ENCODE measurements around the gene MYRIP. TPM values are rescaled to one million over a fixed set of nuclear protein-coding genes. Genes with fewer than 3 reads are reported as not detected.
A peak's percentile ranks its signal among the peaks of the same experiment; 100 is the strongest.

Gene MYRIP
- total and polyA plus RNA-seq, 4 donors = 0.98 to 11.7 (median 6.8) TPM

DNA sequence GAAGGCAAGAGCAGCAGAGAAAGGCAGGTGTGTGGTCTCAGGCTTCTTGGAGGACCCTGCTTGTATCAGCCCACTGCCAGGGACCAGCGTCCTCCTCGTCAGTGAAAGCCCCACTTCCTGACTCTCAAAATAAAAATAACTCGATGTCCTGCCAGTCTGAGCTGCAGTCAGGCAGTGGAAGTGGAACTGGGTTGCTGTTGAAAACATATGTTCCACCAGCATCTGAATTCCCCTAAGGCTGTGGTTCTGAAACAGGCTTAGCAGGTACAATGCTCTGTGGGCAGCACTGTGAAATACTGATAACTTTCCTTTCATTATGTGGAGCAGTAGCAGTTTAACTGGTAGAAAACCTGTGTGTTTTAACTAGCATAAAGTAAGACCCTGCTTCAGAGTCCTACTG, 378.5 kb downstream of the MYRIP start:
- Histone ChIP-seq H3K4me3 (ENCODE audit: low read depth in 1 of 3, low read length in 3 of 3) (no peak overlapping the region), H3K9me3 (ENCODE audit: control insufficient read depth in 4 of 4, low read length in 3 of 4) (no peaks in the 10 kb centered on the region), H3K9ac (ENCODE audit: low read depth in 1 of 2, low read length in 2 of 2) (no peak overlapping the region), H3K27me3 (ENCODE audit: control insufficient read depth in 4 of 4, insufficient read depth in 4 of 4, low read length in 3 of 4) (no peaks in the 10 kb centered on the region), H3K4me1 (ENCODE audit: control insufficient read depth in 4 of 4, insufficient read depth in 4 of 4, low read length in 3 of 4) (no peaks in the 10 kb centered on the region), H3K36me3 (ENCODE audit: control insufficient read depth in 4 of 4, insufficient read depth in 3 of 4, low read depth in 1 of 4, low read length in 3 of 4) (peaks cover 2 to 18% (median 14%) of the 10 kb centered on the region in 4 donors), H3K27ac (ENCODE audit: low read depth in 1 of 2, low read length in 2 of 2) (no peak overlapping the region)
- DNase-seq (ENCODE audit: low spot score) = no peak
- 64% methylated on average over 3 of the region's 3 CpGs for WGBS
- TF ChIP-seq HNF4G (IDR thresholded peaks at IDR 0.05) (no peak), FOXA2 (IDR thresholded peaks at IDR 0.05) (no peak), CTCF (IDR thresholded peaks at IDR 0.05; ENCODE audit: low read depth, low read length, missing input control) (no peak), HNF4A (conservative IDR thresholded peaks at IDR 0.05) (no peak), SP1 (IDR thresholded peaks at IDR 0.05) (no peak), RXRA (IDR thresholded peaks at IDR 0.05) (no peak), NR2F2 (IDR thresholded peaks at IDR 0.05) (no peak)
- TF ChIP-seq, protein P1, sequence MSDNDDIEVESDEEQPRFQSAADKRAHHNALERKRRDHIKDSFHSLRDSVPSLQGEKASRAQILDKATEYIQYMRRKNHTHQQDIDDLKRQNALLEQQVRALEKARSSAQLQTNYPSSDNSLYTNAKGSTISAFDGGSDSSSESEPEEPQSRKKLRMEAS (IDR thresholded peaks at IDR 0.05) = no peak

GRCh38 chr3:40189118-40189517, 379.7 kb downstream of the MYRIP start:
- H3K4me3 ChIP-seq (ENCODE audit: low read depth in 1 of 3, low read length in 3 of 3) = no peak overlapping the region
- H3K36me3 ChIP-seq (ENCODE audit: control insufficient read depth in 4 of 4, insufficient read depth in 3 of 4, low read depth in 1 of 4, low read length in 3 of 4) = peaks cover 2 to 13% (median 11%) of the 10 kb centered on the region in 4 donors
- peak; percentile 13 for DNase-seq (ENCODE audit: low spot score)
- no peak overlapping the region for H3K9ac ChIP-seq (ENCODE audit: low read depth in 1 of 2, low read length in 2 of 2)
- H3K9me3 ChIP-seq (ENCODE audit: control insufficient read depth in 4 of 4, low read length in 3 of 4) = no peaks in the 10 kb centered on the region
- H3K27ac ChIP-seq (ENCODE audit: low read depth in 1 of 2, low read length in 2 of 2) = no peak overlapping the region
- 92% methylated on average over 3 of the region's 3 CpGs for WGBS
- no peak for TF ChIP-seq EGR1 (IDR thresholded peaks at IDR 0.05; ENCODE audit: low read depth in 2 of 2)
- no peak for TF ChIP-seq ATF3 (IDR thresholded peaks at IDR 0.05)
- no peak for TF ChIP-seq FOXA1 (IDR thresholded peaks at IDR 0.05)
- TF ChIP-seq, protein P1 (IDR thresholded peaks at IDR 0.05) = no peak
- no peak for TF ChIP-seq FOXA2 (IDR thresholded peaks at IDR 0.05)
- TF ChIP-seq TAF1 (conservative IDR thresholded peaks at IDR 0.05) = no peak
- TF ChIP-seq, protein P2, sequence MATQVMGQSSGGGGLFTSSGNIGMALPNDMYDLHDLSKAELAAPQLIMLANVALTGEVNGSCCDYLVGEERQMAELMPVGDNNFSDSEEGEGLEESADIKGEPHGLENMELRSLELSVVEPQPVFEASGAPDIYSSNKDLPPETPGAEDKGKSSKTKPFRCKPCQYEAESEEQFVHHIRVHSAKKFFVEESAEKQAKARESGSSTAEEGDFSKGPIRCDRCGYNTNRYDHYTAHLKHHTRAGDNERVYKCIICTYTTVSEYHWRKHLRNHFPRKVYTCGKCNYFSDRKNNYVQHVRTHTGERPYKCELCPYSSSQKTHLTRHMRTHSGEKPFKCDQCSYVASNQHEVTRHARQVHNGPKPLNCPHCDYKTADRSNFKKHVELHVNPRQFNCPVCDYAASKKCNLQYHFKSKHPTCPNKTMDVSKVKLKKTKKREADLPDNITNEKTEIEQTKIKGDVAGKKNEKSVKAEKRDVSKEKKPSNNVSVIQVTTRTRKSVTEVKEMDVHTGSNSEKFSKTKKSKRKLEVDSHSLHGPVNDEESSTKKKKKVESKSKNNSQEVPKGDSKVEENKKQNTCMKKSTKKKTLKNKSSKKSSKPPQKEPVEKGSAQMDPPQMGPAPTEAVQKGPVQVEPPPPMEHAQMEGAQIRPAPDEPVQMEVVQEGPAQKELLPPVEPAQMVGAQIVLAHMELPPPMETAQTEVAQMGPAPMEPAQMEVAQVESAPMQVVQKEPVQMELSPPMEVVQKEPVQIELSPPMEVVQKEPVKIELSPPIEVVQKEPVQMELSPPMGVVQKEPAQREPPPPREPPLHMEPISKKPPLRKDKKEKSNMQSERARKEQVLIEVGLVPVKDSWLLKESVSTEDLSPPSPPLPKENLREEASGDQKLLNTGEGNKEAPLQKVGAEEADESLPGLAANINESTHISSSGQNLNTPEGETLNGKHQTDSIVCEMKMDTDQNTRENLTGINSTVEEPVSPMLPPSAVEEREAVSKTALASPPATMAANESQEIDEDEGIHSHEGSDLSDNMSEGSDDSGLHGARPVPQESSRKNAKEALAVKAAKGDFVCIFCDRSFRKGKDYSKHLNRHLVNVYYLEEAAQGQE (IDR thresholded peaks at IDR 0.05) = no peak
- TF ChIP-seq GABPA (IDR thresholded peaks at IDR 0.05 in 1 of 2, conservative IDR thresholded peaks at IDR 0.05 in 1 of 2) = no peak
- TF ChIP-seq SP1 (IDR thresholded peaks at IDR 0.05) = no peak
- TF ChIP-seq RAD21 (IDR thresholded peaks at IDR 0.05) = no peak
- no peak for TF ChIP-seq ZBTB33 (IDR thresholded peaks at IDR 0.05)
- no peak for TF ChIP-seq RXRA (IDR thresholded peaks at IDR 0.05)
- no peak for TF ChIP-seq NR2F2 (IDR thresholded peaks at IDR 0.05)
- no peak for TF ChIP-seq YY1 (IDR thresholded peaks at IDR 0.05)
- TF ChIP-seq HNF4A (conservative IDR thresholded peaks at IDR 0.05) = no peak
- no peak for TF ChIP-seq HNF4G (IDR thresholded peaks at IDR 0.05)
- TF ChIP-seq CTCF (IDR thresholded peaks at IDR 0.05; ENCODE audit: low read depth, low read length, missing input control) = no peak
- no peaks in the 10 kb centered on the region for H3K4me1 ChIP-seq (ENCODE audit: control insufficient read depth in 4 of 4, insufficient read depth in 4 of 4, low read length in 3 of 4)
- H3K27me3 ChIP-seq (ENCODE audit: control insufficient read depth in 4 of 4, insufficient read depth in 4 of 4, low read length in 3 of 4) = no peaks in the 10 kb centered on the region

All from liver (tissue), 9 donors.